AG08395 (cell line): Measurements from ENCODE around the gene DCAF4.
"Not testable (repeated sequence)": the region's sequence is repeated elsewhere in the genome, so short reads cannot be mapped to it uniquely, and the experiment has no call there.

Experiments
- DNase-seq: peaks from one replicate; pipeline ENCODE4 v3.0.0; 2012; ENCODE audit warnings: mixed read lengths, low spot score

The DCAF4 gene

DNA sequence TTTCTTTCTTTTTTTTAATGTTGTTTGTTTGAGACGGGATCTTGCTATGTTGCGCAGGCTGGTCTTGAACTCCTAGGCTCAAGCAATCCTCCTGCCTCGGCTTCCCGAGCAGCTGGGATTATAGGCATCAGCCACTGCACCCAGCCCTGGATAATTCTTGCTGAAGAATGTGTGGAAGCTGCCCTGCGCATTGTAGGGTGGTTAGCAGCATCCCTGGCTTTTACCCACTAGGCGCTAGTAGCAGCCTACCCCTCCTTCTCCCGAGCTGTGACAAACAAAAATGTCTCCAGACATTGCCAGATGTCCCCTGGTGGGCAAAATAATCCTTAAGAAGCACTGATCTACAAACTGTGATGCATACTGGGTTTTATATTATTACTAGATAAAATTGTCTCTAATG lies 6.6 kb downstream of the DCAF4 start:
- DNase-seq = no peak

DNA sequence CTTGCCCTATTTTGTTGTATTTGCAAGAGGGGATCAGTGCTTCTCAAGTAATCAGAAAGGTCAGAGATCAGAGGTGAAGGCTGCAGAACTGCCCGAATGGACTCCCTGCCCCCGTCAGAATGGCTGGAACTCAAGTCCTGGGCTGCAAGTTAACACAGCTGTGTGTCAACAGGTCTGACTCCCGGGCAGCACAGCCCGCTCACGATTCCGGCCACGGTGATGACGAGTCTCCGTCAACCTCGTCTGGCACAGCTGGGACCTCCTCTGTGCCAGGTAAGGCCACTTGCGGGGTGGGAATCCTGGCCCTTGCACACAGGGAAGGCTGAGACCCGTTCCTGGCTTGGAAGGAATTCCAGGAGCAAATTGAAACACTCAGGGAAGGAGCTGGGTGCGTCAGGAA lies 13.4 kb downstream of the DCAF4 start:
- DNase-seq = no peak

DNA sequence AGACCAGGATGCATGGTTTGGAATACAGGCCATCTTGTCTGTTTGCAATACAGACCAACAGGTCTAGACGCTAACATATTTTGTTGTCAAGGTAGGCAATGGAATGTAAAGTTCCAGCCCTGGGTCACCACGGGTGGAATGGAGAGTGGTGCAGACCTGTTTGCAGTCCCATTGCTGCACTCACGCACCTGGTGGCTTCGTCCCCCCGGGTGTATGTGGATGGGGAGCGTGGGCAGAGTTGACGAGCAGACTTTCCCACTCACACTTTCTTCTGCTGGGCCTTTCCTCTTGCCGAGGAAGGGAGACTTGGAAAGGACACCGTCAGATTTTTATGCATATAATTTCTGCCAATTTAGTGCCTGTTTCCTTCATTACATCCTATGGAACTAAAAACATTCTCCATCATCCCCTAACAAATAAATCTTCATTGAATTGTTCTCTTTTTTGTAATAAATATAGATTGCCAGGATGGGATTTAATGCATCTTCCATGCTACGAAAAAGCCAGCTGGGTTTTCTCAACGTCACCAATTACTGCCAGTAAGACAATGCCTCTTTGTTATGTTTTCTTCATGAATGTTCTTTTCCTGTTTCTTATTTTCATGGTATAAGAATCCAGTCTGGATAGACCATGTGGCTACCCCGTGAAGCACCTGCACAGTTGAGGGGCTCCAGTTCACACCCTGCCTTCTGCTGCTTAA lies 15.2 kb downstream of the DCAF4 start:
- DNase-seq = no peak

DNA sequence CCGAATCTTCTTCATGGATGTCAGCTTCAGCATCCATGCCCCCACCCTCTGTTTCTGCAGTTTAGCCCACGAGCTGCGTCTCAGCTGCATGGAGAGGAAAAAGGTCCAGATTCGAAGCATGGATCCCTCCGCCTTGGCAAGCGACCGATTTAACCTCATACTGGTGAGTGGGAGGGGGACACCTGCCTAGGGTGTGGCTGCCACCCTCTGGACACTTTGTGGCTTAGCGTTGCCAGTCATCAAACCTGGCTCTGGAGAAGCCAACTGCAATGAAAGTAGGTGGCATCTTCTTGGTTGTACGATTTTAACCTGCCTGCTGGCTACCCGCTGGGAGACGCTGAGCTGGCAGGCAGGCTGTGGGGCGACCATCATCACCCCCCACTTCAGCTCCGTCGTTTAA lies 16.7 kb downstream of the DCAF4 start:
- no peak for DNase-seq

DNA sequence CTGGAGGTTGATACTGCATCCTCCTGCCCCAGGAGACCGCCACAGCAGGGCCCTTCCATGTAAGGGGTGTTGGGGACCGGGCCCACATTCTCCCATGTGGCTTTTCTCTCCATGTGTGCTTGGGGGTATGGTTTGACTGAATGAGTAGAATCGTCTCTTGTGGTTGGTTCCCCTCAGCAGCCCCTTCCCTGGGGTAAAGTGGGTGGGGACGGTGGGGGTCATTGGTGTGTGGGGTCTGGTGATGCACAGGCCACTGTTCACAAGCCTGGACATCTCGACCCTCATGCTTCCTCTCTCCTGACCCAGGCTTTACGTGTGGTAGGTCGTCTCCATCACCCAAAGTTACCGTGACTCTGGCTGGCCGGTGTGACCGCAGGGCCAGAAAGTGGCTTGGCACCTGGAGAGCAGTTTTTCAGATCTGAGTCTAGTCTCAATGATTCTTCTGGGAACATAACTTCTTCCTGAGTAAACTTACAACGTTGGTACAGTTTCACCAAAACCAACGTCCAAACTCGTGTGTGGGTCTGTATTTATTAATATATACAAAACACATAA lies 17.7 kb downstream of the DCAF4 start:
- DNase-seq = no peak

DNA sequence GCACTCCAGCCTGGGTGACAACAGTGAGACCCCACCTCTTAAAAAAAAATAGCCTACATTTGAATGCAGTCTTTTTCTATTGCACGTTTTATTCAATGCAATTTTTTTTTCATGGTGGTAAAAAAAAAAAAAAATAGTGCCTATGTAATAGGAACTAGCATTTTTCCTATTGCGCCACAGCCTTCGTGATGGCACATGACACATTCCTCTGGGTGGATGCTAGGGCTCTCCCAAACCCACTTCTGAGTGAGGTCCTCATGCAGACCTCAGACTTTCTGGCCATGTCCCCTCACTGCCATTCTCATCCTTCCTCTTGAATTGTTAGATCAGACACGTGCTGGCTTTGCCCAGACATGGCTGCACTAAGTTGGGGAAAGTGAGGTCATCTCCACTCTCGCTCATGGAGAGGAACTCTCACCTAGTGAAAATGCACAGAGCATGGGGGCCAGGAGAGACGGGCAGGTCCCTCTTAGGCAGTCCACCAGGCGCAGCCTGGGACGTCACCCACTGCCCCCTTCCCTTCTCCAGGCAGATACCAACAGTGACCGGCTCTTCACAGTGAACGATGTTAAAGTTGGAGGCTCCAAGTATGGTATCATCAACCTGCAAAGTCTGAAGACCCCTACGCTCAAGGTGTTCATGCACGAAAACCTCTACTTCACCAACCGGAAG lies 19.2 kb downstream of the DCAF4 start:
- DNase-seq = no peak

DNA sequence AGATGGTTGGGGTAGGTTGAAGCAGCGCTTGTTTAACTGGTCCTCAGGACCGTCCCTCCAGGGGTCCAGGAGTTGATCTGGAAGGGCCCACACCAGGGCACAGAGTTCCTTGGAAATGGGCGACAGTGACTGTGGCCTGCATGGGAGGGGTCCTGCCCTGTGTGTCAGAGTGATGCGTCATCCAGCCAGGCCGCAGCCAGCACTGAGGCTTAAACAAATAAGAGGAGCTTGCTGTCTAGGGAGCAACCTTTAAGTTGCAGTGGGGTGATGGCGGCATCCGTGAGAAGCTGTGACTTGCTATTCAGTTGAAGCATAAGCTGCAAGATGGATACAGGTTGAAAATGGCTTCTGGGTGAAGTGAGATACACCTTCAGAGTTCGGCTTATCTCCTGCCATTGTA lies 20.2 kb downstream of the DCAF4 start:
- no peak for DNase-seq

DNA sequence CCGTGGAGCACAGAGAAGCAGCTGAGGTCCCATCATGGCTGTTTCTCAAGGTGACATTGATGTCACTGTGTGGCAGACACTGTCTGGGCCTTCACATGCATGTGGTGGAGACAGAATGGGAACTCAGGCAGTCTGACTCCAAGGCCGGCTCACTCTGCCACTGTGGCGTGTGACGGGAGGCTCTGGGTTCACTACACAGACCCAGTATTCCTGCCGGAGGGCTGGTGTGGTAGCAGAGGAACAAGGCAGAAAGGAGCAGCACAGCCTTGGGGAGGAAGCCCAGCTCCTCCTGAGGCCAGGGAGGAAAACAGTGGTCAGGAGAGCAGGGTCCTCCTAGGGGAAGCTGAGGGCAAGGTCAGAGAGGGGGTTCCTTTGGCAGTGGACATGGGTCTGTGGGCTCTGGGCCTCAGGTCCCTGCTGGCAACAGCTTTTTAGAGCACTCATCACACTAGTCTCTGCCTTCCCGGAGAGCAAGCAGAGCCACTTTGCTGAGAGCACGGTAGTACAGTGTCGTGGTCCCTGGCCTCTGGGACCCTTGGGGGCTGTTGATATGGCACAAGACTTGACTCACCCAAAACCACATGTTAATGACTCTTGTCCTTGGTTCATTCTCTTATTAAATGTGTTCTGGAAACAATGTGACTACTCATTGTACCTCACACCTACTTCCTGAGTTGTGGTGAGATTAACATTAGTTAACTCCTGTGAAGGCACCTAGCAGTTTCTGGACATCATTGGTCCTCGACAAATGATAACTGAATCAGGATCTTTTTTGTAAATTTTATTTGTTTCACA lies 21.3 kb downstream of the DCAF4 start:
- DNase-seq = no peak

DNA sequence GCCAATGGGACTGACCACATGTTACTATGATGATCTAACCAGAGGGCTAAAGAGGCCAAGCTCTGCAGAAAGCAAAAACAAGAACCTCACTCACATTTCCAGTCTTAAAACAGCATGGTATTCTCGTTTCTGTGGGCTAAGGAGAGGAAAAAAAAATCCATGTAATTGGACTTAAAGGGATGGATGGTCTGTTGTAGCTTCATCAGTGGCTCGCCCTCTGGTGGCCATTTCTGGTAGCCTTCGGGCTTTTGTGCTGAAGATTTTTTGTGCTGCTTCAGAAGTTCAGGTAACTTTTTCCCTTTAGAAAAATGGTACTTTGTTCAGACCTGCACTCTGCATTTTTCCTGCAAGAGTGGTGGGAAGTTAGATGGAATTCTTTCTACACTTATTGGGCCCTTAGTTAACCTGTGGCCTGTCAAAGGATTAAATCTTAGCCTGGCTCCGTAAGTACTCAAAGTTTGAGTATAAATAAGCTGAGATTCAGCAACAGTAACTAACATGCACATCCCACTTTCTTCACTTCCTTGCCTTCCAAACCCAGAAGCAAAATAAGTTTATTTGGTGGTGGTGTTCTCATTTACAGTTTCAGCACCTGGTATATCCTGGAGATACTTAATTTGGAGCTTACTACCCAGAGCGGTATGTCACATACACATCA lies 22.3 kb downstream of the DCAF4 start:
- DNase-seq = peak; percentile 76

DNA sequence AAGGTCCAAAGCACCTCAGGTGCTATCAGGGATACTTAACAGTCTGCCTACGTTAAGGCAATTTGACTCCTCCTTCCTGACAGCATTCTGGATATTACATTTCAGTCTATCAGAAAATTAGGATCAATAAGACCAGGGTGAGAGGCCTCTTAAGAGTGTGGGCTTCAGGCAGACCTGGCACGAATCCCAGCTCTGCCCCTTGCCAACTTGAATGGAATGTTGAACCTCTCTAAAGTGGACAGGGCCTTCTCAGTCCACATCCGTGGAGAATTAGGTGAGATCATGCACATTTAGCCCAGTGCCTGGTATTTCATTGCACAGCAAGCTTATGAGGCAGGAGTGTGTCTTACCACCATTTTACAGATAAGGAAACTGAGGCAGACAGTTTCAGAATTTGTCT lies 25.9 kb downstream of the DCAF4 start:
- no peak for DNase-seq

DNA sequence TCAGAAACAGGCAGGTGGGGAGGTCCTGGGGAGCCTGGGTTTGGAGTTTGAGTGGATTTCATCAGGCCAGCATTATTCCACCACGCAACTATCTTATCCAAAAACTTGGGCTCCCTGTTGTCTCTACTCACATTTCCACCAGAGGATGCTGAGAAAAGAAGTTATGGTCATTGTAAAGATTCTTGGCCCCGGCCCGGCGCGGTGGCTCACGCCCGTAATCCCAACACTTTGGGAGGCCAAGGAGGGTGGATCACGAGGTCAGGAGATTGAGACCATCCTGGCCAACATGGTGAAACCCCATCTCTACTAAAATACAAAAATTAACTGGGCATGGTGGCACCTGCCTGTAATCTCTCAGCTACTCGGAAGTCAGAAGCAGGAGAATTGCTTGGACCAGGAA lies 30.5 kb downstream of the DCAF4 start:
- not testable (repeated sequence) for DNase-seq

DNA sequence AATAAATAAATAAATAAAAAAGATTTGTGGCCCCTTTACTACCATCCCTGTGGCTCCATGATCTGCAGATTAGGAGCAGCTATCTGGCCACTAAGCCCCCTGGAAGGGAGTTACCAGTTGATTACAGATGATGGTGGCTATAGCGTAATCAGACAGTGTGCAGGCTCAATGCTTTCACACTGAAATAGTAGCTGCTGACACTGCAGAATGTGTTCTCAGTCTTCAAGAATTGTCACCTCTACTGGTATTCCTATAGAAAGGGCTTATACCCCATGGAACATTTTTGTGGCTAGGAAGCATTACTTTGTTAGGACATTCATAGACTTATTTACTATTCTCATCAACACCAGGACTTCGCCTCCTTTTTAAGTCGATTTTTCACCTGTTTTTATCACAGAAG lies 30.9 kb downstream of the DCAF4 start:
- DNase-seq = no peak

DNA sequence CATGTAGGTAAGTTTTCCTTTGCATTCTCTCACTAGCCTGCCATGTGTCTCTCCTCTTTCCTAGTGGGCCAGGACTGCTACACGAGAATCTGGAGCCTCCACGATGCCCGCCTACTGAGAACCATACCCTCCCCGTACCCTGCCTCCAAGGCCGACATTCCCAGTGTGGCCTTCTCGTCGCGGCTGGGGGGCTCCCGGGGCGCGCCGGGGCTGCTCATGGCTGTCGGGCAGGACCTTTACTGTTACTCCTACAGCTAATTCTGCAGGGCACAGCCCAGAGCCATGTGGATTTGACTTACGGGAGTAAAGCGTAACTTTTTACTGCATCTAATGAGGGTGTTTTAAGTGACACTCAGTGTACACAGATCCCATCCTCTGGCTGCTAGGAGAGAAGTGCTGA lies 32.3 kb downstream of the DCAF4 start:
- DNase-seq = no peak

DNA sequence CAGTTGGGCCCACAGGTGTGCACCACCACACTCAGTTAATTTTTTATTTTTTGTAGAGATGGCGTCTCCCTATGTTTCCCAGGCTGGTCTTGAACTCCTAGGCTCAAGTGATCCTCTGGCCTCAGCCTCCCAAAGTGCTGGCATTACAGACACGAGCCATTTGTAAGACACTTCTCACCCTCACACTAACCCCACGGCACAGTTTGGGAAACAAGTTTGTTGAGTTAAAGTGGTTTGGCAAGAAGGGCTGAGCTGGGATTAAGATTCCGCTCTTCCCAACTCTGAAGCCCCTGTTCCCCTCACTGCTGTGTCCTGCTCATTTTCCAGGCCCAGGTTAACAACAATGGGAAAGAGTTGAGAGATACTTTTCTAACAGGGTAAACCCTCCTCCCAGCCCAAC lies 34.8 kb downstream of the DCAF4 start:
- DNase-seq = not testable (repeated sequence)

DNA sequence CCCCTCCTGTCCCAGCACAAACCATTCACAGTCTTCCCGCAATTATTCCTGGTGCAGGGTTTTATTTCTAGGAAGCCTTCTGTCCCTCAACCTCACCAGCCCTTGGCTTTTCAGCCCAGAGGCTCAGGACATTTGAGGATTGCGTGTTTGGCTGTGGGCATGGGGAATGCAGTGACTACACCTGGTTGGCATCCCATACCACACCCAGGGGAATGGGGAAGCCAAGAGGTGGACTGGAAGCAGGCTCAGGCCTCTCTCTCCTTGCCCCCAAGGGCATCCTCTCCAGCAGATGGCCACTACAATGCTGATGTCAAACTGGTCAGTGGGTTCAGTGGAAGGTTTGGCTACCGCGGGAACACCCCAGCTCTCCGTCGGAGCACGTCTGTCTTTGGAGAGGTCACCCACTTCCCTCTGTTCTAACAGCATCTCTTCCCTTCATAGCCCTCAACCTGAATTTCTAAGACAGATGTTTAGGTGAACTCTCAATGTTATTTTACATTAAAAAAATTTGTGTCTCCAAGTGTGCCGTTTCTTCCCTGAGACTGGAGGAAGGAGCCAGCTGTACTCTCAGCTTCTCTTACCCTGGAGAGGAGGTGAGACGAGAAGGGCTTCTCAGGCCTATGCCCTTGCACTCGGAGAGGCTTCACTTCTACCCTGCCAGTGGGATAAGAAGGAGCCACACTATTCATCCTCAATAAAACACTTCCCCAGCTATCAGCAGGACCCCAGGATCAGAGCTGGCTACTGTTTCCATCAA lies 35.5 kb downstream of the DCAF4 start:
- peak; percentile 27 for DNase-seq

DNA sequence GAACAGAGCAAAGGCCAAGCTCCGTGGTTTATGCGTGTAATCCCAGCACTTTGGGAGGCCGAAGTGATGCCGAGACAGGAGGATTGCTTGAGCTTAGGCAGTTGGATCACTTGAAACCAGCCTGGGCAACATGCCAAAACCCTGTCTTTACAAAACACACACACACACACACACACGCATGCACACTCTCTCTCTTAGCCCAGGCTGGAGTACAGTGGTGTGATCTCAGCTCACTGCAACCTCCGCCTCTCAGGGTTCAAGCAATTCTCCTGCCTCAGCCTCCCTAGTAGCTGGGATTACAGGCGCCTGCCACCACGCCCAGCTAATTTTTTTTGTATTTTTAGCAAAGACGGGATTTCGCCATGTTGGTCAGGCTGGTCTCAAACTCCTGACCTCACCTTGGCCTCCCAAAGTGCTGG lies 36.1 kb downstream of the DCAF4 start:
- not testable (repeated sequence) for DNase-seq

DNA sequence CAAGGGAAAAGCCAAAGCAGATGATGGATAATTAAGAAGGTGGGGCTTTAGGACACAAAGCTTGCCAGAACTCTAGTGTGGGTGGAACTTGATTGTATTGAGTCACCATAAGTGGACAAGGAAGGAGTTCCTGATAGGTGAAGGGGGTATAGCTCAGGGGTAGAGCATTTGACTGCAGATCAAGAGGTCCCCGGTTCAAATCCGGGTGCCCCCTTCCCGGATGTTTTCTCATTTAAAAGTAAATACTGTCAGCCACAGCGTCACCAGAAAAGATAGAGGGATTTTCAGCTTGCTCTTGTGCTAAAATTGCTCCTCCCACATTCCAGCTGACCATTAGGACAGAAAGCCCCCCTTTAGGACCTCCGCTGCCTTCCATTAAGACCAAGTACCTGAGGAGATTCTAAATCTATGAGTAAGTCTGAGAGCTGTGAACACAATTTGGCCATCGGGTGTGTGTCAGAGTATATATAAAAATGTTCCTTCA lies 36.6 kb downstream of the DCAF4 start:
- DNase-seq = peak; percentile 75

DNA sequence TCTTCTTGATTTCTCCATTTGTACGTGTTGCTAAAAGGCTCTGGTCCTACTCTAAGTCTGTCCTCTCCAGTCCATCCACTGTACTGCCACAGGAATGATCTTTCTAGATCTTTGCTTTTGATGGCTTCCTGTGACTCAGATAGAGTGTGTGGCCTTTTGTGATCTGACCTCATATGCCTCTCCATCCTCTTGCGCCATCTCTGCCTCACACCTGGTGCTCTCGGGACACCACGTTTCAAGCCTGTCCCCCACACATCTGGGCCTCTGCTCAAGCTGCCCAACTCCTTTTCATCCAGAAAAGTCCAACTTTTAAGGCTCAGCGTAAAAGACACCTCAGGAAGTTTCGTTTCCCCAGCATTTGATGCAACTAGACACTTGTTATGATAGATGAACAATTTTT lies 39.0 kb downstream of the DCAF4 start:
- peak; percentile 33 for DNase-seq

DNA sequence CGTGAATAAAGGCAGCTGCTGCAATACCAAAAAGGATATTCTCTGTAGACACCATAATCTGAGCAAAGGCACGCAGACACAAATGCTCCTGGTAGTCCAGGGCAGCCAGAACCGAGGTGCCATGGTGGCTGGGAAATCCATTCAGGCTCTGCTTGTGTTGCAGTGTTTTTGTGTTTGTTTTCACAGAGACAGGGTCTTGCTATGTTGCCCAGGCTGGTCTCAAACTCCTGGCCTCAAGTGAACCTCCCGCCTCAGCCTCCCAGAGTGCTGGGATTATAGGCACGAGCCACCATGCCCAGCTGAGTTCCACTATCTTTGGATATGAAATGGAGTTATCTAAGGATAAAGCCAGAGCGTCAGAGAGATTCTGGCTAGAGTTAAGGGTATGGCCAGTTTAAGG lies 39.8 kb downstream of the DCAF4 start:
- no peak for DNase-seq

DNA sequence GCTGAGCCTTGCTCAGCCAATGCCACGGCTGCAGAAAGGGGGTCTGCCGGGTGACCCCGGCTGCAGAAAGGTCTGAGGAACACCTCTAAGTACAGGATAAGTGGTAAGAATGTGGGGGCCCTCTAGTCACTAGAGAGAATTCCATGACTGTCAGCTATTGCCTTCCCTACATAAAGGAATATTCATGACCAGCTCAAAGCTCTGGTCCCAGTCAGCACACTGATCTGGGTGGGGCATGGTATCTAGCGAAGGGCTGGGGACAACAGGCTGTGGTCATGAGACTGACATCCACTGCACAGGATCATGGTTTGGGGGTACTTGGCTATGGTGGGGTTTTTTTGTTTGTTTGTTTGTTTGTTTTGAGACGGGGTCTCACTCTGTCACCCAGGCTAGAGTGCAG lies 42.1 kb downstream of the DCAF4 start:
- DNase-seq = no peak

DNA sequence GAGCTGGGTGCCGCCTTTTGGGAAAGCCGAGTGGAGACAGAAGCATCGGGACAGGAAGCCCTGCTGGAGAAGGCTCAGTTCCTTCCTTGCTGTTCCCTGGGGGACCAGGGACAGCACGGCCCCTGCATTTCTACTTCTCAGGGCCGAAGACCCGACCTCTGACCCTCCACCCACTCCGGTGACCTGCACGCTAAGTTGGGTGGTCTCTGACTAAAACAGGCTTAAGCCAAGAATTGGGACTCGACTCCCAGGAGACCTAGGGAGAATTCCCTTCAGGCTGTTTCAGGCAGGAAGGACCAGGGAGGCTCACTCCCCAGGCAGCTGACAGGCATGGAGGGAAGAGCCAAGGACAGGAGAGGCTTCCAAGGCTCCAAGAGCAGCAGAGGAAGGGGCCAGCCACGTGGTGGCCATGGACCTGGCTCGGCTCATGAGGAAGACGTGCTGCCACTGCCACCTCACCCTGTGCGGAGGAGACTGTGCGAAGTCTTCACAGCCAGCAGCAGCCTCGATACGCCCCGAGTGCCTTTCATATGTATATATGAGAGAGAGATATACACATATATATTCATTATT lies 43.9 kb downstream of the DCAF4 start:
- no peak for DNase-seq
